ENCODE data around the gene C8G.

GRCh38 chr9:136939996-136940525 lies 5.0 kb upstream of the C8G start:
- no peak for TF ChIP-seq POLR2A (IDR thresholded peaks at IDR 0.05; ENCODE audit: borderline replicate concordance, extremely low read depth, insufficient read depth, insufficient read length)
- TF ChIP-seq, protein P1, sequence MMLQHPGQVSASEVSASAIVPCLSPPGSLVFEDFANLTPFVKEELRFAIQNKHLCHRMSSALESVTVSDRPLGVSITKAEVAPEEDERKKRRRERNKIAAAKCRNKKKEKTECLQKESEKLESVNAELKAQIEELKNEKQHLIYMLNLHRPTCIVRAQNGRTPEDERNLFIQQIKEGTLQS (IDR thresholded peaks at IDR 0.05) = no peak
- no peak for TF ChIP-seq CEBPB (IDR thresholded peaks at IDR 0.05; ENCODE audit: low read depth)
- no peak for TF ChIP-seq CTCF (IDR thresholded peaks at IDR 0.05 in 2 of 3, conservative IDR thresholded peaks at IDR 0.05 in 1 of 3; ENCODE audit: borderline replicate concordance in 1 of 3, insufficient read depth in 1 of 3, low read depth in 2 of 3, low read length in 2 of 3)
- TF ChIP-seq POLR2AphosphoS5 (IDR thresholded peaks at IDR 0.05; ENCODE audit: low read depth, low read length) = peak; percentile 47
- no peak for TF ChIP-seq EZH2phosphoT487 (IDR thresholded peaks at IDR 0.05; ENCODE audit: borderline replicate concordance)
- no peak for TF ChIP-seq TCF7L2 (IDR thresholded peaks at IDR 0.05; ENCODE audit: borderline replicate concordance, extremely low read depth, insufficient read depth, insufficient read length)
- no peak for TF ChIP-seq CBX3 (IDR thresholded peaks at IDR 0.05; ENCODE audit: low read depth)
- TF ChIP-seq, protein P2, sequence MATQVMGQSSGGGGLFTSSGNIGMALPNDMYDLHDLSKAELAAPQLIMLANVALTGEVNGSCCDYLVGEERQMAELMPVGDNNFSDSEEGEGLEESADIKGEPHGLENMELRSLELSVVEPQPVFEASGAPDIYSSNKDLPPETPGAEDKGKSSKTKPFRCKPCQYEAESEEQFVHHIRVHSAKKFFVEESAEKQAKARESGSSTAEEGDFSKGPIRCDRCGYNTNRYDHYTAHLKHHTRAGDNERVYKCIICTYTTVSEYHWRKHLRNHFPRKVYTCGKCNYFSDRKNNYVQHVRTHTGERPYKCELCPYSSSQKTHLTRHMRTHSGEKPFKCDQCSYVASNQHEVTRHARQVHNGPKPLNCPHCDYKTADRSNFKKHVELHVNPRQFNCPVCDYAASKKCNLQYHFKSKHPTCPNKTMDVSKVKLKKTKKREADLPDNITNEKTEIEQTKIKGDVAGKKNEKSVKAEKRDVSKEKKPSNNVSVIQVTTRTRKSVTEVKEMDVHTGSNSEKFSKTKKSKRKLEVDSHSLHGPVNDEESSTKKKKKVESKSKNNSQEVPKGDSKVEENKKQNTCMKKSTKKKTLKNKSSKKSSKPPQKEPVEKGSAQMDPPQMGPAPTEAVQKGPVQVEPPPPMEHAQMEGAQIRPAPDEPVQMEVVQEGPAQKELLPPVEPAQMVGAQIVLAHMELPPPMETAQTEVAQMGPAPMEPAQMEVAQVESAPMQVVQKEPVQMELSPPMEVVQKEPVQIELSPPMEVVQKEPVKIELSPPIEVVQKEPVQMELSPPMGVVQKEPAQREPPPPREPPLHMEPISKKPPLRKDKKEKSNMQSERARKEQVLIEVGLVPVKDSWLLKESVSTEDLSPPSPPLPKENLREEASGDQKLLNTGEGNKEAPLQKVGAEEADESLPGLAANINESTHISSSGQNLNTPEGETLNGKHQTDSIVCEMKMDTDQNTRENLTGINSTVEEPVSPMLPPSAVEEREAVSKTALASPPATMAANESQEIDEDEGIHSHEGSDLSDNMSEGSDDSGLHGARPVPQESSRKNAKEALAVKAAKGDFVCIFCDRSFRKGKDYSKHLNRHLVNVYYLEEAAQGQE (IDR thresholded peaks at IDR 0.05; ENCODE audit: low read depth) = no peak
- TF ChIP-seq, protein P3, sequence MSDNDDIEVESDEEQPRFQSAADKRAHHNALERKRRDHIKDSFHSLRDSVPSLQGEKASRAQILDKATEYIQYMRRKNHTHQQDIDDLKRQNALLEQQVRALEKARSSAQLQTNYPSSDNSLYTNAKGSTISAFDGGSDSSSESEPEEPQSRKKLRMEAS (IDR thresholded peaks at IDR 0.05) = no peak
- no peak for TF ChIP-seq ZFX (IDR thresholded peaks at IDR 0.05)
- no peak for TF ChIP-seq SP1 (IDR thresholded peaks at IDR 0.05; ENCODE audit: low read depth)
- TF ChIP-seq EZH2 (IDR thresholded peaks at IDR 0.05) = no peak
- TF ChIP-seq ZNF274 (IDR thresholded peaks at IDR 0.05; ENCODE audit: low read depth, low read length) = no peak
